Activated T-cell treated with anti-CD3 and anti-CD28 coated beads, Interleukin-2, amount 50 U/mL, for 72 hours (primary cell): ENCODE results near the gene TMEM150C. TPM values are rescaled to one million over a fixed set of nuclear protein-coding genes. Genes with fewer than 3 reads are reported as not detected.

Experiments
- ATAC-seq, 2 donors: fragments of 150-1000 bp; cut with Tn5 transposase; replicated peaks in 1 of 2; 2 replicates each; pipeline ENCODE4 v1.10.0; 2021; ENCODE audit warnings: moderate library complexity in 2 of 2, mild to moderate bottlenecking in 1 of 2
- DNase-seq, 2 donors: peaks; one replicate each; pipeline ENCODE4 v3.0.0; 2021 to 2022; ENCODE audit warnings: mixed read lengths in 1 of 2
- H3K27ac Mint-ChIP-seq: one replicate; pipeline ENCODE4 v1.8.0; 2022; ENCODE audit warnings: mild to moderate bottlenecking, moderate library complexity, mixed read lengths
- H3K27me3 Mint-ChIP-seq: one replicate; pipeline ENCODE4 v1.8.0; 2022; ENCODE audit warnings: low read depth, mixed read lengths
- H3K36me3 Mint-ChIP-seq, 2 donors: one replicate each; pipeline ENCODE4 v1.8.0; 2022; ENCODE audit warnings: mixed read lengths in 2 of 2, mild to moderate bottlenecking in 1 of 2; ENCODE audit not compliant: insufficient read depth in 2 of 2
- H3K4me1 Mint-ChIP-seq: one replicate; pipeline ENCODE4 v1.8.0; 2022; ENCODE audit warnings: low read depth, mixed read lengths
- H3K4me3 Mint-ChIP-seq, 2 donors: one replicate each; pipeline ENCODE4 v1.8.0; 2022; ENCODE audit warnings: mild to moderate bottlenecking in 2 of 2, mixed read lengths in 2 of 2, moderate library complexity in 2 of 2
- H3K9me3 Mint-ChIP-seq, 2 donors: one replicate each; pipeline ENCODE4 v1.8.0; 2022; ENCODE audit warnings: mixed read lengths in 2 of 2
- total RNA-seq, 2 donors: library from RNA; stranded (reverse); gene quantifications; one replicate each; pipeline ENCODE4 v1.2.3, GENCODE V29; 2022

Gene TMEM150C
- total RNA-seq, 2 donors from 2014 or later: 0.07 TPM; not detected in 1

DNA sequence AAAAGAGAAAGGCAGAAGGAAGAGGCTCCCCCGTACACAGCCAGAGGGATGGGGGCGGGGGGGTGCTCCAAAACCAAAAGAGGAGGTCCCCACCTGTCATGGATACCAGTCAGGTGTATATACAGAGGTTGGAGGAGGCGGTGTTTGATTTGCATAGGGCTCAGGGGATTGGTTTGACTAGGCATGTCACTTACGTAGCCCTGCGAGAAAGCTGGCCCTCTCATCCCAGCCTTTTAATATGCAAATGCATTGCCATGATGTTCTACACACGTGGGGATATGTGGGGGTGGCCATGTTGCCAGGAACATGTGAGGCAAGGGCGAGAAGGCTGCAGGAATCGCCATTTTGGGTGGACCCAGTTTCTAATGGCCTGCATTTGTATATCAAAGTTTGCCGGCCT is 38.6 kb downstream of the TMEM150C start:
- DNase-seq (no peak), ATAC-seq (no peak)
- Mint-ChIP-seq H3K9me3 (no peaks in the 10 kb centered on the region), H3K4me1 (no peaks in the 10 kb centered on the region), H3K36me3 (no peaks in the 10 kb centered on the region), H3K27me3 (peaks cover 8% of the 10 kb centered on the region), H3K4me3 (no peak overlapping the region), H3K27ac (no peak overlapping the region)

DNA sequence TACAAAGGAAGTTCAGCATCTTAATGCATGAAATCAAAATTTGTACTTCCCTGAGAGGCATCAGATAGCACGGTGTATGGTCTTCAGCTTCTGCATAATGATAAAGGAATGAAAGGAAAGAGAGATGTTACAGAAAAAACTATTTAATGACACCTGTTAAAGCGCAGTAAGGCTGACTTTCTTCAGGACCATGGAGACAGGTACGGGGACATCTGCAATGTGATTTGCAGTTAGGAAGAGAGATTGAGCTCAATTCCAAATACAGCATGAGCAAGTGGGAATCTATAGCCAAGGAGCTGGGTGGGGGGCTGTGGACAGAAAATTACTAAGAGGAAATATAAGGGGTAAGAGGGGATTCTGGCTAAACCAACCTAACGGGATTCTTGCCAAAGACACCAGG is 39.3 kb downstream of the TMEM150C start:
- ATAC-seq (no peak), DNase-seq (no peak)
- H3K4me1 Mint-ChIP-seq: no peaks in the 10 kb centered on the region
- no peaks in the 10 kb centered on the region for H3K36me3 Mint-ChIP-seq
- H3K9me3 Mint-ChIP-seq: no peaks in the 10 kb centered on the region
- no peak overlapping the region for H3K27ac Mint-ChIP-seq
- H3K27me3 Mint-ChIP-seq: peaks cover 8% of the 10 kb centered on the region
- no peak overlapping the region for H3K4me3 Mint-ChIP-seq

DNA sequence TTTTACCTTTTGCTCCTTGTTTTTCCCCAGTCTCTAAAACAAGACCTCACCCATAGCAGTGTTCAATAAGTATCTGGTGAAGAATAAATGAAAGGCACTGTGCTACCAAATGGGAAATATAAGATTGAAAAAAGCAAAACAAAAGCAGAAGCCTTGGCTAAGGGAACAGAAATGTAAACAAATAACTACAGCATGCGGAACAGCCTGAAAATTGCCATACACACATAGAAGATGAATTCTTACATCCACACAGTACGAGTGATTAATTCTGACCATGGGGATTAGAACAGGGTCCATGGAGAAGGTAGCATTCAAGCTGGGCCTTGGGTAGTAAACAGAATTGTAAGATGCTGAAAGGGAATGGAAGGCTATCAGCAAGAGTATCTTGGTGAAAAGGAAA is 40.5 kb downstream of the TMEM150C start:
- no peaks in the 10 kb centered on the region for H3K4me1 Mint-ChIP-seq
- H3K9me3 Mint-ChIP-seq: no peaks in the 10 kb centered on the region
- H3K4me3 Mint-ChIP-seq: no peak overlapping the region
- H3K36me3 Mint-ChIP-seq: no peaks in the 10 kb centered on the region
- no peak overlapping the region for H3K27ac Mint-ChIP-seq
- ATAC-seq (no peak), DNase-seq (no peak)
- peaks cover 13% of the 10 kb centered on the region for H3K27me3 Mint-ChIP-seq

DNA sequence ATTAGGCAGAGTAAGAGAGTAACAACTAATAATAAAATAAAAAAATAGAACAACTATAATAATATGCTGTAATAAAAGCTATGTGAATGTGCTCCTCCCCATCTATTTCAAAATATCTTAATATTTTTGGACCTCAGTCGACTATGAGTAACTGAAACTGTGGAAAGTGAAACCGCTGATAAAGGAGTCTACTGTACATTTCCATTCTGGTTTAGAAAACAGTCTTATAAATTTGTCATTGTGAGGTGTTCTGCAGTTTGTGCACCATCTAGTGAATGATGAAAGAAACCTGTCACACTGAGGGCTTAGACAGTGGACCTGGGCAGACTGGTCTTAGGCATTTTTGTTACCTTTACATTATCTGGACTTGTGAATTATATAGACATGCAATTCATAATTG is 42.0 kb downstream of the TMEM150C start:
- Mint-ChIP-seq H3K4me1 (no peaks in the 10 kb centered on the region), H3K9me3 (no peaks in the 10 kb centered on the region), H3K27ac (no peak overlapping the region), H3K36me3 (no peaks in the 10 kb centered on the region), H3K27me3 (peaks cover 16% of the 10 kb centered on the region), H3K4me3 (no peak overlapping the region)
- ATAC-seq (no peak), DNase-seq (no peak)

DNA sequence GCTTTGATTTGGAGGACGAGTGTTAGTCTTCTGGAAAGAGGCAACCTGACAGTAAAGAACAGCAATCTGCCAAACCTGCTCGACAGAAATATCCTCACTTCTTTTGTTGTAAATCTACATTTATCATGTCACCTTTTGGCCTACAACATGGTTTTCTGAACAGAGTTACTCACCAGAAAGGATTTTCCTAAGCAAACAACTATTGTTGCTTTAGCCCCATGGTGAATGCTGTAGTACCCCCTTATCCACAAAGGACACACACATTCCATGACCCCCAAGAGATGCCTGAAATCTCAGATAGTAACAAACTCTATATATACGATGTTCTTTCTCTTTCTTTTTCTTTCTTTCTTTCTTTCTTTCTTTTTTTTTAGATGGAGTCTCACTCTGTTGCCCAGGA is 42.7 kb downstream of the TMEM150C start:
- Mint-ChIP-seq H3K9me3 (no peaks in the 10 kb centered on the region), H3K4me1 (no peaks in the 10 kb centered on the region), H3K27me3 (peaks cover 18% of the 10 kb centered on the region), H3K27ac (no peak overlapping the region), H3K4me3 (no peak overlapping the region), H3K36me3 (no peaks in the 10 kb centered on the region)
- DNase-seq: no peak
- no peak for ATAC-seq

DNA sequence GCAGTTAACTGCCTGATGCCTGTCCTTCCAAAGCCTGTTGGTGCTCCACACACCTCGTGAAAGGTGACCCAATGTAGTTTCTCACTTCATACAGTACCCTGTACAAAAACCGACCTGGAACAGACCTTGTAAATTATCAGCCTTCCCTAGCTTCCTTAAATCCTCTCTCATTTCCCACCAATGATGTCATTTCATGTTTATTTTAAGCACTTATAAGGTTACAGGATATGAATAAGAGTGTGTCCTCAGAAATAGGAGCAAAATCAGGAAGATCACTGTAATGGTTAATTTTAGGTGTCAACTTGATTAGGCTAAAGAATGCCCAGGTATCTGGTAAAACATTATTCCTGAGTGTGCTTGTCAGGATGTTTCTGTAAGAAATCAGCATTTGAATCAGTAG is 44.7 kb downstream of the TMEM150C start:
- Mint-ChIP-seq H3K4me1 (no peaks in the 10 kb centered on the region), H3K9me3 (no peaks in the 10 kb centered on the region), H3K27ac (no peak overlapping the region), H3K36me3 (no peaks in the 10 kb centered on the region), H3K27me3 (peaks cover 28% of the 10 kb centered on the region), H3K4me3 (no peak overlapping the region)
- DNase-seq: no peak
- no peak for ATAC-seq

DNA sequence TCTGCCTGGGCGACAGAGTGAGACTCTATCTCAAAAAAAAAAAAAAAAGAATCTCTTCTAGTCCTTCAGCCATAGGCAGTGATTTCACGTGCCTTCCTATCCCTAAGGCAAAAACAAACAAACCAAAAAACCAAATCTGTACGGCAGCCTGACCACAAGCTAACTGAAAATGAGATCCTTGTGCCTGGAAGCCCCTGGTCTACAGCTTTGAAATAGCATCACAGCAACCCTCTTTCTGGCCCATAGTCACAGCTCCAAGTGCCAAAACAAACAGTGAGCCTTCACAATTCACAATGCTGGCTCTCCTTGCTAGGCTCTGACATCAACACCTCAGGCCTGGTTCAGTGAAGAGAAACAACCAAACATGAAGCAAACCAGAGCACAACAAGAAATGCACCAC is 46.1 kb downstream of the TMEM150C start:
- H3K36me3 Mint-ChIP-seq: no peaks in the 10 kb centered on the region
- peaks cover 28% of the 10 kb centered on the region for H3K27me3 Mint-ChIP-seq
- no peak overlapping the region for H3K27ac Mint-ChIP-seq
- H3K4me1 Mint-ChIP-seq: no peaks in the 10 kb centered on the region
- H3K9me3 Mint-ChIP-seq: no peaks in the 10 kb centered on the region
- H3K4me3 Mint-ChIP-seq: no peak overlapping the region
- no peak for ATAC-seq
- no peak for DNase-seq

DNA sequence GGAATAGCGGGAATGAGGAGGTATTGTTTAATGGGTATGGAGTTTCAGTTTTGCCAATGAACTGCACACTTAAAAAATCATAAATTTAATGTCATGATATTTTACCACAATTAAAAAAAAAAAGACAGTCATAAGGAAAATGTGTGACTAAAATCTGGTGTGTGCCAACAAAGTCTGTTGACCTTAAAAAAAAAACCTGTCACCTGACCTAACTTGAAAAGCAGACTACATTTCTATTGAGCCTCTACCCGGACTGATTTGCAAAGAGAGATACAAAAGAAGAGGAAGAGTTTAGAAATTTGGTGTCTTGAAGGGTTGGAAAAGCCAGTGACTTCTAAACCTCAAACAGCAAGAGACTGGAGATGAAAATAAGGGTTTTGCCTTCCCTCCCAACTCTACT is 48.4 kb downstream of the TMEM150C start:
- no peaks in the 10 kb centered on the region for H3K9me3 Mint-ChIP-seq
- no peak overlapping the region for H3K27ac Mint-ChIP-seq
- H3K4me3 Mint-ChIP-seq: no peak overlapping the region
- peaks cover 4% of the 10 kb centered on the region for H3K4me1 Mint-ChIP-seq
- DNase-seq: no peak
- peaks cover 28% of the 10 kb centered on the region for H3K27me3 Mint-ChIP-seq
- H3K36me3 Mint-ChIP-seq: no peaks in the 10 kb centered on the region
- no peak for ATAC-seq

DNA sequence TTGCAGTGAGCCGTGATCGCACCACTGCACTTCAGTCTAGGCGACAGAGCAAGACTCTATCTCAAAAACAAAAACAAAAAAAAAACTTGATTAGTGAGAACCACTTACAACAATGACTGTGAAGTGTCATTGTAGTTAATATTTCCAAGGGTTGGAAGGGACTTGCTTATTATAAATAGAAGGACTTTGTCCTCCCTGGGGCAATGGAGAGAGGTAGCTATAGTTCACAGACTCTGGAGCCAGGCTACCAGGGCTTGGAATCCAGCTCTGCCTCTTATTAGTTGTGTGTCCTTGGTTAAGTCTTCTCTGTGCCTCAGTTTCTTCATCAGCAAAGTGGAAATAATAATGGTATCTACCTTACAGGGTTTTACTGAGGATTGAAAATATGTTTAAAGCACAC is 51.6 kb downstream of the TMEM150C start:
- H3K4me1 Mint-ChIP-seq: peaks cover 4% of the 10 kb centered on the region
- no peak overlapping the region for H3K27ac Mint-ChIP-seq
- no peaks in the 10 kb centered on the region for H3K36me3 Mint-ChIP-seq
- H3K9me3 Mint-ChIP-seq: no peaks in the 10 kb centered on the region
- DNase-seq: no peak
- no peak overlapping the region for H3K4me3 Mint-ChIP-seq
- no peak for ATAC-seq
- H3K27me3 Mint-ChIP-seq: peaks cover 29% of the 10 kb centered on the region

DNA sequence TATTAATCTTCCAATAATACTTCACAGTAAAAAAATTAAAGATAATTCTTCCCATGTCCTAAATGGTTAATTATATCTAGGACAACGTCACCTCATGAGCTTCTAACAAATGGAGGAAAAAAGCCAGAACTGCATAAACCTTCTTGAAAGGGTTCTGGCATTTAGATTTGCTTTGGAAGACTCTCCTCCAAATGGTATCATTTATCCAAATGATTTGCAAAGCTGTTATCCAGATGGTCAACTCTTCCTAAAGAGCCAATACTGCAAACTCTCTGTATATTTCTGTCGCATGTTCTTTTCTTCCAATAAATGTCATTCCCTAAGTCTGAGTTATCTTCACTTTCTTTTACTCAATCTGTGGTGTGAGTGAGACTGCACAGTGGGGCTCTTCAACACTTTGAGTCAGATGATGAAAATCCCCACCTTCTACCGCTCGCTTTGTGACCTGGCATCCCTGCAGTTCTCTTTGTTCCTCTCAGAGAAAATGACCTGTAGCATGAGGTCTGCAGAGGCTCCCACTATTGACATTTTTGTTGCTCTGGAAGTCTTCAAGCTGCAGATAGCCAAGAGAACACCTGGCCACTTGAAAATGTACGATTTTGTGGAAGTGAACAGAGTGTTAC is 52.9 kb downstream of the TMEM150C start:
- Mint-ChIP-seq H3K9me3 (no peaks in the 10 kb centered on the region), H3K4me3 (no peak overlapping the region), H3K4me1 (peaks cover 4% of the 10 kb centered on the region), H3K36me3 (no peaks in the 10 kb centered on the region), H3K27me3 (peaks cover 19% of the 10 kb centered on the region), H3K27ac (no peak overlapping the region)
- no peak for DNase-seq
- ATAC-seq: peak in 1 of 2 donors; percentile 52

DNA sequence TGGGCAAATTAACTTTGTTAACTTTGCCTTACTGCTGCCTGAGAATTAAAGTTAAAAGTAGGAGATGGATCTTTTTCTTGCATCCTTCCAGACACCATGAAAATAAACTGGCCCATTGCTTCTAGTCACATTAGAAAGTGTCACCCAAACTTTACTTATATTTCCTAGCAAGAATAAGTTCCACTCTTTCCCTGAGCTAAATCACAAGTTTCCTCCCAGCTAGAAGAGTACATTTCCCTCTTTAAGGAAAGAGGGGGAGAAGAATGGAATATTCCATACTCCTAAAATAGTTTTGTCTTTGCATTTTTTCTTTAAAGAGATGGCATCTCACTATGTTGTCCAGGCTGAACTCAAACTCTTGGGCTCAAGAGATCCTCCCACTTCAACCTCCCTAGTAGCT is 53.8 kb downstream of the TMEM150C start:
- peaks cover 4% of the 10 kb centered on the region for H3K4me1 Mint-ChIP-seq
- peaks cover 12% of the 10 kb centered on the region for H3K27me3 Mint-ChIP-seq
- H3K36me3 Mint-ChIP-seq: no peaks in the 10 kb centered on the region
- H3K27ac Mint-ChIP-seq: no peak overlapping the region
- no peaks in the 10 kb centered on the region for H3K9me3 Mint-ChIP-seq
- DNase-seq (no peak), ATAC-seq (no peak)
- no peak overlapping the region for H3K4me3 Mint-ChIP-seq

DNA sequence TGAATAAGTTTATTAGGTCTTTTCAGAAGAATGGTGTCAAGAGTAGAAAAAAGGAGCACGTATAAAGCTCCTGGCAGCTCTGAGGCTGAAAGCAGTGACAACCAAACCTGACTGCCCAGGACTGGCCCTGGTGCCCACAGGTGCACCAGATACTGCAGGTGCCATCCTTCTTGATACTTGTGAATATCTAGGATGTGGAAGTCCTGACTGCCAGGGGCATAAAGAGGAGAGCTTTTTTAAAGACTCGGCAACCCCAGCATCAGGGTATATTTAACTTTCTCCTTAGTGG is 60.7 kb downstream of the TMEM150C start:
- H3K27me3 Mint-ChIP-seq: no peaks in the 10 kb centered on the region
- H3K36me3 Mint-ChIP-seq: peaks cover 0 to 2% of the 10 kb centered on the region in 2 donors
- DNase-seq (no peak), ATAC-seq (no peak)
- H3K9me3 Mint-ChIP-seq: no peaks in the 10 kb centered on the region
- no peak overlapping the region for H3K27ac Mint-ChIP-seq
- no peak overlapping the region for H3K4me3 Mint-ChIP-seq
- H3K4me1 Mint-ChIP-seq: no peaks in the 10 kb centered on the region

DNA sequence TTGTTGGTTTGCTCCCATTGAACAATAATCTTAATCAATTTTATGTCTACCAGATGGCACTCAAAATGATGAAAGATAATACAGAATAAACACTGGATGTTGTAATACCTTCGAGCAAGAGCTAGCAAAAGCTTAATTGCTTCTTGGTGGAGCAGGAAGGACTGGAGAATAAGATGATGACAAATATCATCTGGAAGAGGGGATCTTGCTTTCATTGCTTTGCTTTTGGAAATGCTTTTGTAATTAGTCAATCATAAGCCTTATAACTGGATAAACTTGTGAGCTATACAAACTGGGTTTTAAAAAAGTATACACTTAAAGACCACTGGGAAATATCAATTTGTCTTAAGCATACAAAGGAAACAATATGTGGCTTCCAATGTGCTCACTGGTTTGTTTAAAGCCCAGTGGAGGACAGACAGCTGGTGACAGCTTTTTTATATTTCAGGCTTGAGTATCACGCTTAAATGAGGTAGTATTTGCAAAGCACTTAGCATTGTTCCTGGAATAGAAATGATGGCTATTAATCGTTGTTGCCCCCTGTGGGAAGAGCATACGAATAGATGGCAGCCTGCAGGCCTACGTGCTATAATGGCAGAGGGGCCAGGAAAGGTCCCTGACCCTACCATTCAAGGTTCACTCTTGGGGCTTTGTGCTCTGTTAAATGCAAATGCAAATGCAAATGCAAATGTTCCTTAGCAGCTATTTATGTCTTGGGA is 61.2 kb downstream of the TMEM150C start:
- Mint-ChIP-seq H3K27ac (no peak overlapping the region), H3K4me1 (no peaks in the 10 kb centered on the region)
- no peak for ATAC-seq

More for the DNA sequence above, 61.2 kb downstream of the TMEM150C start:
- DNase-seq: no peak
- Mint-ChIP-seq H3K9me3 (no peaks in the 10 kb centered on the region), H3K36me3 (peaks cover 0 to 2% of the 10 kb centered on the region in 2 donors), H3K4me3 (no peak overlapping the region), H3K27me3 (no peaks in the 10 kb centered on the region)
